HG03571 (cell line): Measurements from ENCODE around the gene DEFB125.

Source experiments
- ATAC-seq: cut with Tn5 transposase; IDR thresholded peaks from one replicate; pipeline ENCODE4 v1.9.1; 2021; ENCODE audit not compliant: unreplicated experiment

The DEFB125 gene

GRCh38 chr20:145877-146276 is 58.4 kb downstream of the DEFB125 start:
- ATAC-seq, result no peak
